WERI-Rb-1 (cell line): Measurements from ENCODE around the gene AOX1.

Source experiments
- DNase-seq: peaks from one replicate; pipeline ENCODE4 v3.0.0-alpha.2; 2020
- H3K27ac ChIP-seq: fragments of 250-450 bp; sonication (Bioruptor Pico); 2 replicates; pipeline ENCODE4 v1.5.1; 2020; ENCODE audit warnings: mild to moderate bottlenecking, moderate library complexity
- H3K27me3 ChIP-seq: fragments of 250-450 bp; sonication (Bioruptor Pico); 2 replicates; pipeline ENCODE4 v1.5.1; 2021; ENCODE audit warnings: mild to moderate bottlenecking, low read depth, moderate library complexity; ENCODE audit not compliant: insufficient read depth, severe bottlenecking
- H3K36me3 ChIP-seq: fragments of 250-450 bp; sonication (Bioruptor Pico); 2 replicates; pipeline ENCODE4 v1.5.1; 2020; ENCODE audit warnings: mild to moderate bottlenecking, moderate library complexity
- H3K4me3 ChIP-seq: 2 replicates; pipeline ENCODE4 v1.5.1; 2011; ENCODE audit warnings: low read depth, mild to moderate bottlenecking, control low read depth, low read length
- H3K9me3 ChIP-seq: fragments of 250-450 bp; sonication (Bioruptor Pico); 2 replicates; pipeline ENCODE4 v1.5.1; 2021; ENCODE audit warnings: mild to moderate bottlenecking, moderate library complexity; ENCODE audit not compliant: severe bottlenecking
- TF ChIP-seq, protein P1 (sequence below): IDR thresholded peaks from 2 replicates; pipeline ENCODE4 v1.5.1; 2011; ENCODE audit warnings: low read depth, mild to moderate bottlenecking, control low read depth, inconsistent platforms, low read length

AOX1 gene

DNA sequence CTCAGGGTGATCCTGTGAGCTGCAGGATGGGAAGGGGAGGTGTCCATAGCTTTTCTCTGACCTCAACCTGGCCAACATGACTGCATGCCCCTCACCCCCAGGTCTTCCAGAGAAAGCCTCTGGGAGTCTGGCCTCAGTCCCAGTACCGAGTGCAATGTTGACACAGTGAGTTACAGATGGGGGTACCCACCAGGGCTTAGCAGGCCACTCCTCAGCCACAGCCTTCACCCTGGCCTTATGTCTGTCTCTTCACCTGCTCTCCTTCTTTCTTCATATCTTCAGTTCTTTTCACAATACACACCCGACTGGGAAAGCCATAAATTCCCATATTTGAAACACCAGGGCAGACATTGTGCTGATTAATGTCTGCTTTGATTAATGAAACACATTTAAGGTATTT lies 33.5 kb downstream of the AOX1 start:
- Histone ChIP-seq H3K36me3 (no peaks in the 10 kb centered on the region), H3K9me3 (no peaks in the 10 kb centered on the region), H3K4me3 (no peak overlapping the region), H3K27ac (no peak overlapping the region), H3K27me3 (no peaks in the 10 kb centered on the region)
- TF ChIP-seq, protein P1, sequence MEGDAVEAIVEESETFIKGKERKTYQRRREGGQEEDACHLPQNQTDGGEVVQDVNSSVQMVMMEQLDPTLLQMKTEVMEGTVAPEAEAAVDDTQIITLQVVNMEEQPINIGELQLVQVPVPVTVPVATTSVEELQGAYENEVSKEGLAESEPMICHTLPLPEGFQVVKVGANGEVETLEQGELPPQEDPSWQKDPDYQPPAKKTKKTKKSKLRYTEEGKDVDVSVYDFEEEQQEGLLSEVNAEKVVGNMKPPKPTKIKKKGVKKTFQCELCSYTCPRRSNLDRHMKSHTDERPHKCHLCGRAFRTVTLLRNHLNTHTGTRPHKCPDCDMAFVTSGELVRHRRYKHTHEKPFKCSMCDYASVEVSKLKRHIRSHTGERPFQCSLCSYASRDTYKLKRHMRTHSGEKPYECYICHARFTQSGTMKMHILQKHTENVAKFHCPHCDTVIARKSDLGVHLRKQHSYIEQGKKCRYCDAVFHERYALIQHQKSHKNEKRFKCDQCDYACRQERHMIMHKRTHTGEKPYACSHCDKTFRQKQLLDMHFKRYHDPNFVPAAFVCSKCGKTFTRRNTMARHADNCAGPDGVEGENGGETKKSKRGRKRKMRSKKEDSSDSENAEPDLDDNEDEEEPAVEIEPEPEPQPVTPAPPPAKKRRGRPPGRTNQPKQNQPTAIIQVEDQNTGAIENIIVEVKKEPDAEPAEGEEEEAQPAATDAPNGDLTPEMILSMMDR: no peak
- no peak for DNase-seq

DNA sequence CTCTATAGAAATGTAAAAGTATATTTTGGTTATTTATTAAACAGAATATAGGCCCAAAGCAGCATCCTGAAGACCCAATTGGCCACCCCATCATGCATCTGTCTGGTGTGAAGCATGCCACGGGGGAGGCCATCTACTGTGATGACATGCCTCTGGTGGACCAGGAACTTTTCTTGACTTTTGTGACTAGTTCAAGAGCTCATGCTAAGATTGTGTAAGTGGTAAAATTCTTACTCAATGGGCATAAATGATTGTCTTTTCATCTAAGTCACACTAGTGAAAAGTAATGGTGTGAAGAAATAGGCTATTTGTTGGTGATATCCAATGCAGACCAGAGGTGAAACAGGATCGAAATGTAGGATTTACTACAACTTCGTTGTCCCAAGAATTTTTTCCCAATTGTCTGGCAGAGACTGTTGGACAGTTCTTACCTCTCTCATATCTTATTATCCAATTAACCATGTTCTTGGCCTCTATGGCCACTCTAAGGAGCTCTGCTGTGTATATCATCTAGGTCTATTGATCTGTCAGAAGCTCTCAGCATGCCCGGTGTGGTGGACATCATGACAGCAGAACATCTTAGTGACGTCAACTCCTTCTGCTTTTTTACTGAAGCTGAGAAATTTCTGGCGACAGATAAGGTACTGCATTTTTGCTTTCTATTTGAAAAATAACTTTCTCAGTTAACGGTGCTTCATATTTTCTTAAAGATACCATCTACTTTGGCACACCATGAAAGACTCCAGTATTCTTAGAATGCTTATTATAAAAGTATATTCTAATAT lies 35.0 kb downstream of the AOX1 start:
- DNase-seq: no peak
- TF ChIP-seq, protein P1: no peak
- Histone ChIP-seq H3K27me3 (no peaks in the 10 kb centered on the region), H3K4me3 (no peak overlapping the region), H3K36me3 (no peaks in the 10 kb centered on the region), H3K27ac (no peak overlapping the region), H3K9me3 (no peaks in the 10 kb centered on the region)

DNA sequence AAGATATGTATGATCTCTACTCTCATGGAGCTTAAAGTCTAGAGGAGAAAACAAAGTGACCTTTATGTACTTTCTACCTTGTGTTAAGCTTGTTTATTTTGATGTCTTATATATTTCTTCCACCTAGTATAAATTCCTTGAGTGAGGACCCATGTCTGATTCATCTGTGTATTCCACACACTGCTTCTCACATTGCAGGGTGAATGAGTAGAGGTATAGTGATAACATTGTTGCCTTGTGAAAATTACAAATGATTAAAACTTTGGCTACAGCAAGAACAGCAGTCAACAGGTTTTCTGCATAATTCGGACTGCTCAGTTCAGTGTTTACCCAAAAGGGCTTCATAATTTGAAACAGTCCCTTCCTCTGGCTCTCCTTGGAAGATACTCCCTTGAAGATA lies 36.3 kb downstream of the AOX1 start:
- no peak for DNase-seq
- H3K27me3 ChIP-seq: no peaks in the 10 kb centered on the region
- no peaks in the 10 kb centered on the region for H3K36me3 ChIP-seq
- H3K4me3 ChIP-seq: no peak overlapping the region
- no peaks in the 10 kb centered on the region for H3K9me3 ChIP-seq
- H3K27ac ChIP-seq: no peak overlapping the region
- TF ChIP-seq, protein P1: no peak

DNA sequence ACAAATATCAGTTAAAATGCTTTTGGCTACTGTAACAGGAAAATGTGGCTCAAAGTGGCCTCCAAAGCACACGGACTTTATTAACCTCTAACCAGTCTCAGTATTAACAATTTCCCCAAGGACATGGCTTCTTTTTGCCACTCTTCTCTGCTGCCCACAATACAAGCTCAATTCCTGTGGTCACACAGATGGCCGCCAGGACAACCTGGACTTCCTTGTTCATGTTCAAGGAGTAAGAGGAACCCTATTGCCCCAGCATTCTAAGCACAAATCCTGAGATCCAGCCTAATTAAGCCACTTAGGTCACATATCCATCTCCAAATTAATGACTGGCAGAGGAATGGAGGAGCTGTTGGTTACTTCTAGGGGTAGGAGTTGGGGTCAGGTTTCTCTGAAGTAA lies 38.2 kb downstream of the AOX1 start:
- no peaks in the 10 kb centered on the region for H3K36me3 ChIP-seq
- H3K4me3 ChIP-seq: no peak overlapping the region
- H3K9me3 ChIP-seq: no peaks in the 10 kb centered on the region
- TF ChIP-seq, protein P1: no peak
- H3K27ac ChIP-seq: no peak overlapping the region
- no peaks in the 10 kb centered on the region for H3K27me3 ChIP-seq
- DNase-seq: no peak

DNA sequence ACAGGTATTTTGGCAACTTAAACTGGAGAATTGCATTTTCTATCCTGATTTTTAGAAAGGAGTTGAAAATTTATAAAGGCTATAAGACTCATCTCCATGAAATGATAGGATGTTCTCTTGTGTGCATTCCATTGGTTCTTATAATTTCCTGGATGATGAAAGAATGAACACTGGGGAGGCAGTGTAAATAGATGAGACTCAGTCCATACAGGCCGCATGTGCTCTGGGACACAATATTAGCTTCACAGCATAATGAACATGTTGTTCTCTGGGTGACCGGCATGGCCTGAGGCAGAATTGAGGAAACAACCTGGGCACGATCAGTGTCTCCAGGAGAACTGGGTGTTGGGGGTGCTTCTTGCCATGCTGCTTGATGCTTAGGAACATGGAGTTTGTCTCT lies 38.8 kb downstream of the AOX1 start:
- Histone ChIP-seq H3K9me3 (no peaks in the 10 kb centered on the region), H3K36me3 (no peaks in the 10 kb centered on the region), H3K4me3 (no peak overlapping the region), H3K27ac (no peak overlapping the region), H3K27me3 (no peaks in the 10 kb centered on the region)
- TF ChIP-seq, protein P1: no peak
- DNase-seq: no peak

DNA sequence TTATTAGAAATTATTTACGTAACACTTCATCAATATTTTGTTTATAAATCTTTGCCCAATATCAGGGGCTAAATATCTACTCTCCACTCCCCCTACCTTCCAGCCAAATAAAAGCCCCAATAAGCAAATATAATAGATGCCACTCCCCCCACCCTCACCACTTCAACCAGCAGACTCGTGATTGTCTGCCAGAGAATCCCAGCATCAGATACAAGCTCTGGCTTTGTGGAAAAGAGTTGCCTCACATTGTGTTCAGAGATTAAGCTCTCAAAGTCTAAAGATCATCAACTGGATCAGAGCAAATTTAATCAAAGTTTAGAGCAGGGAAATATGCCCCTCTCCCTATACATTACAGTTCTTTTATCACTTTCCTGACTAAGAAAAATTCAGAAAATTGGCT lies 39.5 kb downstream of the AOX1 start:
- TF ChIP-seq, protein P1: no peak
- H3K4me3 ChIP-seq: no peak overlapping the region
- no peaks in the 10 kb centered on the region for H3K9me3 ChIP-seq
- no peaks in the 10 kb centered on the region for H3K36me3 ChIP-seq
- DNase-seq: no peak
- H3K27me3 ChIP-seq: no peaks in the 10 kb centered on the region
- H3K27ac ChIP-seq: no peak overlapping the region
